Brain pericyte (primary cell): Measurements from ENCODE around the gene MVB12B.

ENCODE experiments used
- DNase-seq: peaks from one replicate; pipeline ENCODE4 v3.0.0-alpha.2; 2012; ENCODE audit warnings: low read depth, low spot score

Gene MVB12B

DNA sequence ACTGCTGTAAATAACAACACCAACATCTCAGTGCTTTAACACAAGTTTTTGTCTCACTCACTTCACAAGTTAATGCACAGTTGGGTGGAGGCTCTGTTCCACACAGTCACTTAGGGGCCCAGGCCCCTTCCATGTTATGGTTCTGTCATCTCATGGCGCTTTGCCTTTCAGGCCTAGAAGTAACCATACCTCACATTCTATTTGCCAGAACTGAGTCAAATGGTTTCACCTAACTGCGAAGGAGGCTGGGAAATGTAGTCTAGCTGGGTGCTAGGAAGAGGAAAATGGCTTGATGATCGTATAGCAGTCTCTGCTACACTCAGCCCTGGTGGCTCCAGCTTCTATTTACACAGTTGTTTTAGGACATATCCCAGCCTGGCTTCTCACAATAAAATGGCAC, 23.1 kb upstream of the MVB12B start:
- no peak for DNase-seq

DNA sequence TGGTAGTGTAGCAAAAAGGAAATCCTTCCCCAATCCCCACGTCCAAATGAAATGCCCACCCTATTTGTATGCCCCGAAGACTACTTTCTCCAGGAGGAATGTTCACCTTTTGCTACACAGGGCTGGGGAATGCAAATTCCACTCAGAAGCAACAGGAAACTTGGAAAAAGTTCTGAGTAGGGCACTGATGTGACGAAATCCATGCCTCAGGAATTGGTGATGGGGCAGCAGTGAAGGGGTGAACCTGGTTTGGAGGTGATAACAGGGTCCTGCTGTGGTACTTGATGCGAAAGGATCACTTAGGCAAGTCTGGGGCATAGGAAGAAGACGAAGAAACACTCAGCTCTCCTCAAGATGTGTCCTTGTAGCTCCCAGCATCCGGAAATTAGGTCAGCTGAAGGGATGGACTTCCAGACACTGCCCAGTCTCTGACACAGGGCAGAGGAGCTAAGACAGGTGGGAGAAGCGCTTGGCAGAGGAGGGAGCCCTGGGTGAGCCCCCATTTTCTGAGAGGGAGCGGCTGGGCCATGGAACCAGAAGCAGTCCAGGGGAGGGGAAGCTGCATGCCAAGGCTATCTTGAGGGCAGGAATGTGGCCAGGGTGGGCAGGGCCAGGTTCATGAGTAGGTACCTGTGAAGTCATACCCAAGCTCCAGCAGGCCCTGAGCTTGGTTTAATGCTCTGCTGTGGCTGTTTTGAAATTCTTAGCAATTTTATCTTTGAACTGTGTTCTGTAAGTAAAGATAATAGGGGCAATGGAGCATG, 22.2 kb upstream of the MVB12B start:
- no peak for DNase-seq

DNA sequence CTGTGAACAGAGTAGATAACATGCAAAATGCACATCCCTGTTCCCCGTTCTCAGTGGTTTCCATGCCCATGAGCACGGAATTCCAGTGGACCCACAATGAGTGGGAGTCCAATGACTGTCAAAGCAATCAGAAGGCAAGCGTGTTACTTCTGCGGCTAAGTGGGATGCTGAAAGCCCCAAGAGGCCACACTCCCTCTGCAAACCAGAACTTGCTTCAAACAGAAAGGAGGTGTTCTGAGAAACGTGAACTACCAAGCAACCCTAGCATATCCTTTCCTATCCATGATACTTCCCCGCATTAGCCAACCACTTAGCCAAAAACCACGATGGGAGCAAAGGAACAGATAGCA, 21.7 kb upstream of the MVB12B start:
- DNase-seq = no peak

DNA sequence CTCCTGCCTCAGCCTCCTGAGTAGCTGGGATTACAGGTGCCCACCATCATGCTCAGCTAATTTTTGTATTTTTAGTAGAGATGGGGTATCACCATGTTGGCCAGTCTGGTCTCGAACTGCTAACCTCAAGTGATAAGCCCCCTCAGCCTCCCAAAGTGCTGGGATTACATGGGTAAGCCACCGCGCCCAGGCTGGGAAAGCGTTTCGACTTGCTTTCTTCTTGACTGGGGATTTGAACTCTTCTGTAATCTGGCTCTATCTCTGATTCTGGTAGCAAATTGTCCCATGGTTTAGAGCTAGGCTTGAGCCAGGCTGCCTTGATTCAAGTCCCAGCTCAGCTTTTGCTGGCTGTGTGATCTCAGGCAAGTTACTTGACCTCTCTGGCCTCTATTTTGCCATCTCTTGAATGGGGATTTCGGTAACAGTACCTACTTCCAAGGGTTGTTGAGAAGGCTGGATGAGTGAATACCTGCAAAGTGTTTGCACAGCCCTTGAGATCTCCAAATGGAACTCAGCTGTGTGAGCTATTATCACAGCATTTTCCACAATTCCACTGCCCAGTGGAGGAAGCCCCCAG, 20.5 kb upstream of the MVB12B start:
- no peak for DNase-seq

DNA sequence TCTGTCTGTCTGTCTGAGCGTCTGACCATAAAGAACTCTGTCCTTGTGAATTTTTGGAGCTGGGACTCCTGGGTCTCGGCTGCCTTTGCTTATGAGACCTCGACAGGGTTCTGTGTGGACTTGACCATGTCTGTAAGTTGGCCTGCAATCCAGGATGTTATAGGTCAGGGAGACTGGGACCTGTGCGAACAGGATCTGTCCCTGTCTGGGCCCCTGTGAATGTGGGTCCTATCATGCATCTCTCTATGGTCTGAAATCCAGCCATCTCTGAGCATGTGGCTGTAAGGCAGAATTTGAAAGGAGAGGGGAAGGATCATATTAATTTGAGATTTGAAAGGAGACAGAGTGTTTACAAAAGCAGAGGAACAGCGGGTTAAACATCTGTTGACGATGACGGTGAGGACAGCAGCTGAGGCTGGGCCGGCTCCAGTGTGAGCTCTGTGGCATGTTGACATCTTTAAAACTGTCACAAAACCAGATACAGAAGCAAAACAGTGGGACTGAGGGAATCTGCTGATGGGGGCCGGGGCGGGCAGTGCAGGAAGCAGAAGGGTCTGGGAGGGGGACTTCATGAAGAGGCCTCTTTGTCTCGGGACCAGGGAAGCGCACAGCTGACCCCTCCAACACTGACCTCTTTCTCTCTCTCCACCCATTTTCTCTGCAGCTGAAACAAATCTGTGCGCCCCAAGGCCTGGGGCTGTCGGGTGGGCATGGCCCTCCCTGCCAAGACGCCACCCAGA, 19.1 kb upstream of the MVB12B start:
- DNase-seq = no peak

DNA sequence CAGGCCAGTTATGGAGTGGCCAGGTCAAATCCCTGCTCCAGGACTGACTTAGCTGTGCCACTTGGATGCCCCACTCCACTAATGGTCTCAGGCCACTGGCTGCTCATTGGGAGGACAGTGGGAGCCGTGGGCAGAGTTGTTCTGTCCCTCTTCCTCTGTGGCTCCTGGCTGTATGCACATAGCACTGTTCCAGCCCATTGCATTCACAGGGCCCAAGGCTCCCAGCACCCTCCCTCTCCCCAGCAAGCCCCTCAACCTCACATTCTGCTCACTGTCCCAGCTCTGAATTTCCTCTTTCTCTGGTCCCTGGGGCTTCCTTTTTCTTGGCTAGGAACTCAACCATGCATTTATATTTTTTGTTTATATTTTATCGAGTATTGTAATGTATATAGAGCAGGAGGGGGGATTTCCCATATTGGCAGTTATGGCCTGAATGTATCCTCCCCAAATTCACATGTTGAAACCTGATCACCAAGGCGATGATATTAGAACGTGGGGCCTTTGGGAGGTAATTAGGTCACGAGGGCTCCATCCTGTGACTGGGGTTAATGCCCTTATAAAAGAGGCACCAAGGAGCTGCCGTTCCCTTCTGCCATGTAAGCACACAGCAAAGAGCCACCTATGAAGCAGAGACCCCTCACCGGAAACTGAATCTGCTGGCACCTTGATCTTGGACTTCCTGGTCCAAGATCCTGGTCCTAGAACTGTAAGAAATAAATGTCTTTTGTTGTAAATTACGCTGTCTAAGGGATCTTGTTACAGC, 17.0 kb upstream of the MVB12B start:
- no peak for DNase-seq

DNA sequence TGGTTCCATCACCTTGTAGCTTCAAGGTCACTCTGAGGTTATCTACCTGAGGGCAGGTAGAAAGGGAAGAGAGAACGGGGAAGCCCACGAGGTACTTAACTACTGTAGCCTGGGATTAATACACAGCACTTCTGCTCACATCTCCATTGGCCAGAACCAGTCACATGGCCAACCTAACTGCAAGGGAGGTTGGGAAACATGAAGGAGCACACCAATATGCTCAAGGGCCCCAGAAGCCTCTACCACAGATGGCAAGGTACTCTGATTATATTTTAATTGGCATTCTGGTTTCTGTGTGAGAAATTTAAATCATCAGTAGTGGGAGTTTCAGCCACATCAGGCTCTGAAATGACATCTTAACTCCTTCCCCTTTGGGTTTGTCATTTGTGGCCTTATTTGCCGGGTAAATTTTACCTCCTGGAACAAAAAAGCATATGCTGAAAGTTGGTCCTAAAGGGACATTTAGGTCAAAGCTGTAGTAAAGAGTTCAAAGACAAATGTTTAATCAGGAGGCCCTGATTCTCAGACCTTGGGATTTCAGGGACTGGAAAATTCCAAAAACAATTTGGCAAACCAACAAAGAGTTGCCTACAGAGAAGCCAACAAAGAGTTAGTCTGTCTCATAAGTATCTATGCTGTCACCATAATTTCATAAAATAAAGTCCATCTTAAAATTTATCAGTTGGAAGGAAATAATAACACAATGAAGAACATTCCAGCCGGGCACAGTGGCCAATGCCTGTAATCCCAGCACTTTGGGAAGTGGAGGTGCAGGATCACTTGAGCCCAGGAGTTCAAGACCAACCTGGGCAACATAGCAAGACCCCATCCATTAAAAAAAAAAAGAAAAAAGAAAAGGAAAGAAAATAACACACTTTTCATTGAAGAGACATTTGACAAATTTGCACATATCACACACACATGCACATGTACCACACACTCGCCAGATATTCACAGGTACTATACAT, 13.8 kb upstream of the MVB12B start:
- DNase-seq = no peak

DNA sequence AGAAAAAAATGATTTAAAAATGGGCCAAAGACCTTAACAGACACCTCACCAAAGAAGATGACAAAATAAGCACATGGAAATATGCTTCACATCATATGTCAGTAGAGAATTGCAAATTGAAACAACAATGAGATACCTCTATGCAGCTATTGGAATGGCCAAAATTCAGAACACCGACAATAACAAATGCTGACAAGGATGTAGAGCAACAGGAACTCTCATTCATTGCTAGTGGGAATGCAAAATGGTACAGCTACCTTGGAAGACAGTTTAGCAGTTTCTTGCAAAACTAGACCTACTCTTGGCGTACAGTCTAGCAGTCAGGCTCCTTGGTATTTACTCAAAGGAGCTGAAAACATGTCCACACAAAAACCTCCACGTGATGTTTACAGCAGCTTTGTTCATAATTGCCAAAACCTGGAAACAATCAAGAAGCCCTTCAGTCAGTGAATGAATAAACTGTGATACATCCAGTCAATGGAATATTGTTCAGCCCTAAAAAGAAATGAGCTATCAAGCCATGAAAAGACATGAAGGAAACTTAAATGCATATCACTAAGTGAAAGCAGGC, 10.5 kb upstream of the MVB12B start:
- DNase-seq = no peak

DNA sequence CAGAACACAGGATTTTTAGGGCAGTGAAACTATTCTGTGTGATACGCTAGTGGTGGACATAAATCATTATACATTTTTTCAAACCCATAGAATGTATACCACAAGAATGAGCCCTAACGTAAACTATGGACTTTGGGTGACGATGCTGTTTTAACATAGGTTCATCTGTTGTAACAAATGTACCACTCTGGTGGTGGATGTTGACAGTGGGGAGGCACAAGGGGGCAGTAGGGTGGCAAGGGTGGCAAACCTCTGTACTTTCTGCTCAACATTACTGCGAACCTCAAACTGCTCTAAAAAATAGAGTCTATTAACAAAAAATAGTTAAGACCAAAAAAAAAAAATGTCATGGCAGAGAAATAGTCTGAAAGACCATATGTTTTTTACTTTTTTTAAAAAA, 9.1 kb upstream of the MVB12B start:
- DNase-seq = no peak

DNA sequence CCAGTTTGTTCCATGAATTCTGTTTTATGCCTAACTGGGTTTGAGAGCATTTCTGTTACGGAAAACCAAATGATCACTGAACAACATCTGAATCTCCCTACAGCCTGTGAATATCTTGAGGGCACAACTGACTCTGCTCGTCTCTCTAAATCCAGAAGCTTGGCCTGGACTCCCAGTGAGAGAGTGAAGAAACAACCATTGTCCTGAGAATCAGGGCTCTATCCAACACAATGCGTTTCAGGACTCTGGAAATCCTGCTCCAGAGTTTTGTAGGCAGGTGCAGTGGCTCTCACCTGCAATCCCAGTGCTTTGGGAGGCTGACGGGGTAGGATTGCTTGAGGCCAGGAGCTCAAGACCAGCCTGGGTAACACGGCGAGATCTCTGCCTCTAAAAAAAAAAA, 7.8 kb upstream of the MVB12B start:
- no peak for DNase-seq

DNA sequence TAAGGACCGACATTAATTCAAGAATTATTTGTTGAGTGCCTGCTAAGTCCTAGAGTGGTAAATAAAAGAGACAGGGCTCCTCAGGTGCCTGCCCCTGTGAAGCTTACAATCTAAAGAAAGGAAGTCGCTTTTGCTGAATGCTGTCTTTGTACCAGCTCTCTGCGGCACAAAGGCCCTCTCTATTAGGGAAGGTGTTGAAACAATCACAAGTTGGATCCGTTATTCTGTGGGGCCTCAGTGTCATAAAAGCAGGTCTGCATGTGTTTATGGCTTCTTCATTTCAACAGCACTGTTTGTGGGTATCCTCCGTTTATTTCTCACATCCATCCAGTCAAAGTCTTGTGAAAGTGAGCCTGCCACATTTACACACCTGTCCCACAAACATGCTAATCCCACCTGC, 7.0 kb upstream of the MVB12B start:
- no peak for DNase-seq

DNA sequence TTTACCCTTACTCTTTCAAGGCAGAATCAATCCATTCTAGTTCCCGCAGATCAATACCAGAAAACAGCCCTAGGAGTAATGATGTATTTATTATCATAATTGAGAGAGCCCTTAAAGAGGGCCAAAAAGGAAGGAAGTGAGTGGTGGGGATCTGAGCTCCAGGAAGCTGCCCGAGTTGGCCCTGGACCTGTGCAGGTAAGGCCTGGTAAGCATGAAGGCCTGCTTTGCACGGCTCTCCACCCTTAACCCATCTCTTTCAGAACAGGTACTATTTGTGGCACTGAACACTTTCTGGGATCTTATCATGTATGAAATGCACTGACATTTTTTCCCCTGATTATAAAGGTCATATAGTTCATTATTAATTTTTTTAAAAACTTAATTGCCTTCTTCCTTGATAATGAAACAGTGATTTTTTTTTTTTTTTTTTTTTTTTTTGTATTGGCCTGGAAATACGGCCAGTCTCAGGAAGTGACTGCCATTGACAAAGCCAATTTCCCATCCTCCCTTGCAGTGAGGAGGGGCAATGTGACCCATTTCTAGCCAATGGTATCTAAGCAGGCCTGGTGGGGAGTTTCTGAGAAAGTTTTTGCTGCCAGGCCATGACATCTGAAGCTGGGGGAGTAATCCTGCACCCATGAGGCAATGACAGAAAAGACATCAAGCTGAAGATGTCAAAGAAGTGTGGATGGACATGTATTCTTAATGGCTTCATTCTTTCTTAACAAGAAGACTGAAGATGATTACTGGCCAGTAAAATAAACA, 6.3 kb upstream of the MVB12B start:
- DNase-seq = no peak

DNA sequence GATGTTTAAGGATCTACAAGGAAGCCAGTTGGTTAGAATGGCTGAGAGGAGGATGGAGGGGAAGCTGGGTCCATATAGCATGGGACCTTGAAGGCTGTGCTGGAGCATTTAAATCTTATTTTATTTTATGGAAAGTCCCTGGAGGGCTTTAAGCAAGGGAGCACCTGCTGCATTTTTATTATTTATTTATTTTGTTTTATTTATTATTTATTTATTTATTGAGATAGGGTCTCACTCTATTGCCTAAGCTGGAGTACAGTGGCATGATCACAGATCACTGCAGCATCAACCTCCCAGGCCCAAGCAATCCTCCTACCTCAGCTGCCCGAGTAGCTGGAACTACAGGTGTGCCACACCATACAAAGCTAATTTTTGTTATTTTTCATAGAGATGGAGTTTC, 4.9 kb upstream of the MVB12B start:
- DNase-seq = no peak

DNA sequence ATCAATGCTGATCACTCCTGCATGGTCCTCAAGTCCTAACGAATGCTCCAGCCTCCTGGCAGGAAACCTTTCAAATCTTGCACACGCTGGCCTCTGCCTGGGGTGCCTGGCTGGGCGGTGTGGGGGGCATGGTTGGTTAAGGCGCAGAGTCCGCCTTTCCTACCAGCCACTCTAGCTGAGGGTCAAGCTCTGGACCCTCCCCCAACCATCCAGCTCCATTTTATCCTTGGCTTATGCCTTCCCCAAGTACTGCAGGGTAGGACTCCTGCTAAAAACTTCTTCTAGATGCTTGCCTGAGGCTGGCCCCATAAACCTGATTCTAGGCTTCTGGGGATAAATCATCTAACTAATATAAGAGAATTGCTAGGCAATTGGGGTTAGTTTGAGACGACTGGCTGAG, 808 bp upstream of the MVB12B start:
- DNase-seq = no peak

DNA sequence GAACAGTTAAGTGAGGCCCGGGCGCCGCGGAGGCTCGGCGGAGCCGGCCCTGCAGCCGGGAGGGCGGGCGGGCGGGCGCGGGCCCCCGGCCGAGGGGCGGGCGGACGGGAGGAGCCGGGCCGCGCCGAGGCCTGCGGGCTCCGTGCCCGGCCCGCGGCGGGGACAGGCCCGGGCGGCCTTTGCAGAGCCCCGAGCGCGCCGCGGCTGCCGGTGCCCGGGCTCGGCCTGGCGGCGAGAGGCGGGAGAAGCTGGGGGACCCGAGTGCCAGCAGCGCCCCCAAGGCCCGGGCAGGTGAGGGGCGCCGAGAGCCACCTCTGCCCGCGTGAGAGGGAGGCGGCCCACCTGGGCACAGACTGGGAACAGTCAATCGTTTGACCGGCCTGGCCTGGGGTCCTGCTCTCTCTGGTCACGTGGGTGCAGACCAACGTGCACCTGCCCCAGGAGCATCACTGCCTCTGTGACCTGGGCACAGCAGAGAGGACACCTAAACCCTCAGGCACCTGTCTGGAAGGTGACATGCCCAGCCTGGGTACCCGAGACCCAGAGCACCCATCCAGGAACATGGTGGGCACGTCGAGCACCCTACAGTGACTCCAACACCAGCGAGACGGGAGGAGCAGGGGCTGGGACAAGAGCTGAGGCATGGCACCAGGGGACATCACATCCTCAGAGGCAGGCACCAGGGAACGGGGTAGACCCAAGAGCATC, 531 bp downstream of the MVB12B start:
- DNase-seq = no peak

DNA sequence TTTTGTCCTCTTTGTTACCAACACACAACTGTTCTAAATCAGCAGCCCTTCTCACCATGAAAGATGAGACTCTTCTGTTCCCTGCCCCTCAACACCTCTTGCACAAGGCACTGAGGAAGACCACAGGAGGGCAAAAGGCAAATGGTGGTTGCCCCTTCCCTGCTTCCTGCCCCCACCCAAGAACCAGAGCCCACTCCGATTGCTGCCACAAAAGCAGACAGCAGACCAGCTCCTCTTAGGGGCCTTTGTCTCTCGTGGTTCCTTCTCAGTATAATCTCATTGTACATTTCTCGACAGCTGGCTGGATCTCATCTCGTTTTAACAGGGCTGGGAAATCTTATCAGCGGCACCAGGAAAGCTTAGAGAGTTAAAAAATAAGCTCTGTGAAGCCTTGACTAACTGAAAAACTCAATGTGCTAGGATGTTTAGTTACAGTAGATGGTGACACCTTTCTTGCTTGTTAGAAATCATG, 1.1 kb downstream of the MVB12B start:
- no peak for DNase-seq

DNA sequence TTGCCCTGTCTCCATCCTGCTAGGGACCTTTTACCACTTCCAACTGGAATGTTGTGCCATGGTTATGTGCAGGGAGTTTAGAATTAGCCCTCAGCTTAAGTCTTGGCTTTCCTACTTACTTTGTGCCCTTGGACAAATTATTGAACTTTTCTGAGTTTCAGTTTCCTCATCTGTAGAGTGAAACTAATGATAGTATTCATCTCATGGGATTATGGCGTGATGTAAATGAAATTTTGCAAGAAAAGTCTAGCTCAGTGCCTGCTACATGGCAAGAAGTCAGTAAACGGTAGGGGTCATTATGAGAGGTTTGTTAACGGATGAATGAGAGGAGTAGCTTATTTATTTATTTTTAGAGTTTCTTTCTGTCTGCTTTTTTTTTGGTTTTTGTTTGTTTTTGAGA, 1.8 kb downstream of the MVB12B start:
- DNase-seq = no peak

DNA sequence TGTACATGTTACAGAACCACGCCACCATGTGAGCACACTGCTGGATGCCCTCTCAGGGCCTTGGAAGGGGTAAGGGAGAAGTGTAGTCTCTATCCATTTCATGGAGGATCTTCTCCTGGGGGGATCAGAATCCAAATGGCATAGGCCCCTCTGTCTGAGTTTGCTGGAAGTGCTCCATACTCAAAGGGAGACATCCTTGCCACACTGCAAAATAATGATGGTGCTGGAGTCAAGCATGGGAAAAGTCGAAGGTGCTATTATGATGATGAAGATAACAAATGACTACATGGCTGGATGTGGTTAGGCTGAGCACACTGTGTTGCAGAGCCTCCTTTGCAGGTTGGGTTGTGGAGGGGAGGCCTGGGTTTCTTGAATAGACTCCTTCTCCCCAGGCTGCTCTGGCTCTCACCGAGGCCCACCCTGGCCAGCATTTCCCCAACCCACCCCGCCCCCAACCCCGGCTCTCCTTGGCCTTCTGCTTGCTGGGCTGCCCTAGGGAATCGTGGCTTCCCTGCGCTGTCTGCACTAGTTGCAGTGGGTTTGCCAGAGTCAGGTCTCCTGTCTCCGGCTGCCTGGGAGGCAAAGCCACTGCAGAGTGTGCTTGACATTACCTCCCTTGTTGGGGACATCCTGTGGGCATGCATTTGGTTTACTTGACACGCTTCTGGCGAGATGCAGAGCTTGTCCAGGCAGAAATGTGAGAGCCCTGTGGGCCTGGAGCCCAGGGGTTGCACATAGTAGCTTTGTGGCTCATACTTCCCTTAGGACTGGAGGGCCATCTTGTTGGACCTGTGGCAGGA, 3.0 kb downstream of the MVB12B start:
- no peak for DNase-seq

DNA sequence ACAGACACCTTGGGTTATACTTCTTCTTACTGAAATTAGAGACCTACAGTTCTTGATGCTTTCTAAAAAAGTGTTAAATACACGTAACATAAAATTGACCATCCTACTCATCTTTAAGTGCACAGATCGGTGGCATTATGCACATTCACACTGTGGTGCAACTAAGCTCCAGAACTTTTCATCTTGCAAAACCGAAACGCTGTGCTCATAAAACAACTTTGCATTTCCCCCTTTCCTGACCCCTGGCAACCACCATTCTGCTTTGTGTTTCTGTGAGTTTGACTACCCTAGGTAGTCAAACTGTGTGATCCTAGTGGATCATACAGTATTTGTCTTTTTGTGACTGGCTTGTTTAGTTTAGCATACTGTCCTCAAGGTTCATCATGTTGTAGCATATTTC, 3.9 kb downstream of the MVB12B start:
- no peak for DNase-seq
